Measurements from ENCODE around the gene SORCS1.

GRCh38 chr10:106635947-106636346 is 528.6 kb downstream of the SORCS1 start:
- TF ChIP-seq CTCF (IDR thresholded peaks at IDR 0.05; ENCODE audit: low read depth, low read length, poor library complexity, severe bottlenecking): no peak
- no peak for TF ChIP-seq EZH2phosphoT487 (IDR thresholded peaks at IDR 0.05; ENCODE audit: borderline replicate concordance, low read length)
